IMR-90 (cell line): Measurements from ENCODE around the gene FAM217A. TPM values are rescaled to one million over a fixed set of nuclear protein-coding genes. Genes with fewer than 3 reads are reported as not detected.
A peak's percentile ranks its signal among the peaks of the same experiment; 100 is the strongest.

Source experiments
- ATAC-seq: fragments of 200-7000 bp; cut with Tn5 transposase; 2 replicates; pipeline ENCODE4 v1.9.1; 2020; ENCODE audit warnings: low read depth, mild to moderate bottlenecking, moderate library complexity
- BruUV-seq: library from RNA; stranded (reverse); fragments of 400-500 nt; replicated peaks from 2 replicates; lab custom pipeline; 2021; lab: Mats Ljungman, UMichigan
- CTCF ChIA-PET: fragments of 300-600 bp; formaldehyde crosslinking; extraction: SDS; loops from one replicate; lab custom pipeline; 2021; ENCODE audit warnings: antibody characterized with exemption; lab: Yijun Ruan, JAX
- POLR2A ChIA-PET: fragments of 300-600 bp; sonication (Branson Sonifier 250); formaldehyde crosslinking; loops from one replicate; lab custom pipeline; 2022; ENCODE audit warnings: antibody characterized with exemption; ENCODE audit not compliant: unreplicated experiment; lab: Charles Lee
- DNase-seq: peaks from one replicate; pipeline ENCODE4 v3.0.0; 2013
- H2AFZ ChIP-seq: replicated peaks from 2 replicates; pipeline ENCODE3; 2013; ENCODE audit warnings: low read length, mild to moderate bottlenecking; ENCODE audit not compliant: poor library complexity
- H2AK5ac ChIP-seq: 2 replicates; pipeline ENCODE4 v1.6.1; 2013; ENCODE audit warnings: low read depth, low read length, inconsistent platforms
- H2AK9ac ChIP-seq: replicated peaks from 2 replicates; pipeline ENCODE3; 2013; ENCODE audit warnings: mild to moderate bottlenecking, low read depth, low read length, moderate library complexity; ENCODE audit not compliant: poor library complexity
- H2BK120ac ChIP-seq: 2 replicates; pipeline ENCODE4 v1.6.1; 2013; ENCODE audit warnings: low read depth, low read length, inconsistent platforms
- H2BK15ac ChIP-seq: 3 replicates; pipeline ENCODE4 v1.6.1; 2013; ENCODE audit warnings: low read depth, low read length, inconsistent platforms
- H2BK20ac ChIP-seq: 2 replicates; pipeline ENCODE4 v1.6.1; 2013; ENCODE audit warnings: low read depth, mild to moderate bottlenecking, inconsistent platforms, low read length, moderate library complexity
- H2BK5ac ChIP-seq: 2 replicates; pipeline ENCODE4 v1.6.1; 2013; ENCODE audit warnings: mild to moderate bottlenecking, low read depth, low read length, inconsistent platforms; ENCODE audit not compliant: poor library complexity, severe bottlenecking
- H3K14ac ChIP-seq: replicated peaks from 2 replicates; pipeline ENCODE4 v1.6.1; 2013; ENCODE audit warnings: low read depth, low read length, inconsistent platforms
- H3K18ac ChIP-seq: 2 replicates; pipeline ENCODE4 v1.6.1; 2013; ENCODE audit warnings: low read depth, low read length, control low read depth
- H3K23ac ChIP-seq: 2 replicates; pipeline ENCODE4 v1.6.1; 2013; ENCODE audit warnings: low read depth, low read length, inconsistent platforms
- H3K27ac ChIP-seq: 2 replicates; pipeline ENCODE4 v1.5.1; 2013; ENCODE audit warnings: mild to moderate bottlenecking, control low read depth, low read length; ENCODE audit not compliant: insufficient read depth
- H3K27me3 ChIP-seq: 2 replicates; pipeline ENCODE4 v1.6.1; 2013; ENCODE audit warnings: low read length; ENCODE audit not compliant: control insufficient read depth, insufficient read depth
- H3K36me3 ChIP-seq: 2 replicates; pipeline ENCODE4 v1.6.1; 2013; ENCODE audit warnings: low read length, mixed read lengths; ENCODE audit not compliant: control insufficient read depth, insufficient read depth
- H3K4ac ChIP-seq: 2 replicates; pipeline ENCODE4 v1.6.1; 2013; ENCODE audit warnings: low read depth, low read length, inconsistent platforms
- H3K4me1 ChIP-seq: 2 replicates; pipeline ENCODE4 v1.6.1; 2013; ENCODE audit warnings: low read length, mixed read lengths; ENCODE audit not compliant: control insufficient read depth, insufficient read depth
- H3K4me2 ChIP-seq: 2 replicates; pipeline ENCODE4 v1.6.1; 2013; ENCODE audit warnings: low read depth, mild to moderate bottlenecking, control low read depth, low read length, moderate library complexity
- H3K4me3 ChIP-seq: 2 replicates; pipeline ENCODE4 v1.5.1; 2013; ENCODE audit warnings: low read depth, mild to moderate bottlenecking, control low read depth, low read length, moderate library complexity; ENCODE audit not compliant: insufficient read depth
- H3K56ac ChIP-seq: 2 replicates; pipeline ENCODE4 v1.6.1; 2013; ENCODE audit warnings: low read length, inconsistent platforms; ENCODE audit not compliant: insufficient read depth; ENCODE audit errors: extremely low read depth
- H3K79me1 ChIP-seq, 2 experiments: 2 replicates each; pipeline ENCODE4 v1.6.1; 2013; ENCODE audit warnings: low read length in 2 of 2, inconsistent platforms in 1 of 2, low read depth in 1 of 2
- H3K9ac ChIP-seq: 2 replicates; pipeline ENCODE4 v1.6.1; 2013; ENCODE audit warnings: low read depth, low read length, control low read depth
- H3K9me1 ChIP-seq: 2 replicates; pipeline ENCODE4 v1.6.1; 2013; ENCODE audit warnings: low read length, inconsistent platforms; ENCODE audit not compliant: insufficient read depth
- H3K9me3 ChIP-seq: 2 replicates; pipeline ENCODE4 v1.6.1; 2013; ENCODE audit warnings: low read length; ENCODE audit not compliant: control insufficient read depth, insufficient read depth
- H4K20me1 ChIP-seq: 2 replicates; pipeline ENCODE4 v1.6.1; 2013; ENCODE audit warnings: low read length, inconsistent platforms; ENCODE audit not compliant: insufficient read depth
- H4K5ac ChIP-seq: 2 replicates; pipeline ENCODE4 v1.6.1; 2013; ENCODE audit warnings: mild to moderate bottlenecking, low read depth, low read length, control low read depth
- H4K8ac ChIP-seq, 2 experiments: 2 replicates each; pipeline ENCODE4 v1.6.1; 2013; ENCODE audit warnings: low read depth in 2 of 2, low read length in 2 of 2, control low read depth in 1 of 2, inconsistent platforms in 1 of 2
- H4K91ac ChIP-seq: 2 replicates; pipeline ENCODE4 v1.6.1; 2013; ENCODE audit warnings: low read depth, low read length, inconsistent platforms; ENCODE audit not compliant: insufficient read depth
- BHLHE40 ChIP-seq: fragments of 150-350 bp; IDR thresholded peaks from 2 replicates; pipeline ENCODE4 v1.6.1; 2016; ENCODE audit warnings: mild to moderate bottlenecking, low read depth, low read length
- CEBPB ChIP-seq: IDR thresholded peaks from 2 replicates; pipeline ENCODE4 v1.6.1; 2012; ENCODE audit warnings: low read depth, low read length, improper control_type of control experiment
- CHD1 ChIP-seq: IDR thresholded peaks from 2 replicates; pipeline ENCODE4 v1.6.1; 2012; ENCODE audit warnings: low read depth, low read length, improper control_type of control experiment
- CTCF ChIP-seq: conservative IDR thresholded peaks from 2 replicates; pipeline ENCODE4 v1.5.1; 2012; ENCODE audit warnings: mild to moderate bottlenecking, low read depth, low read length, improper control_type of control experiment
- FOS ChIP-seq: fragments of 150-350 bp; IDR thresholded peaks from 2 replicates; pipeline ENCODE4 v1.6.1; 2016; ENCODE audit warnings: low read depth, low read length
- MAFK ChIP-seq: IDR thresholded peaks from 2 replicates; pipeline ENCODE4 v1.6.1; 2012; ENCODE audit warnings: low read depth, low read length, improper control_type of control experiment
- MAZ ChIP-seq: IDR thresholded peaks from 2 replicates; pipeline ENCODE4 v1.6.1; 2012; ENCODE audit warnings: low read depth, mild to moderate bottlenecking, low read length, improper control_type of control experiment, moderate library complexity, borderline replicate concordance
- NFE2L2 ChIP-seq: fragments of 150-350 bp; IDR thresholded peaks from 2 replicates; pipeline ENCODE4 v1.6.1; 2016; ENCODE audit warnings: low read depth, mild to moderate bottlenecking, low read length
- POLR2A ChIP-seq: IDR thresholded peaks from 2 replicates; pipeline ENCODE4 v1.6.1; 2012; ENCODE audit warnings: mild to moderate bottlenecking, low read depth, low read length
- RAD21 ChIP-seq: IDR thresholded peaks from 2 replicates; pipeline ENCODE4 v1.6.1; 2012; ENCODE audit warnings: low read length, improper control_type of control experiment
- SMC3 ChIP-seq: fragments of 150-350 bp; IDR thresholded peaks from 2 replicates; pipeline ENCODE4 v1.6.1; 2016; ENCODE audit warnings: low read depth, mild to moderate bottlenecking, antibody characterized with exemption, low read length, moderate library complexity
- WGBS, 2 experiments: methylation state at CpG; one replicate each; pipeline versions ENCODE4 v1.1.5 to v1.1.7; 2013; ENCODE audit warnings: missing lambda C conversion rate in 2 of 2; ENCODE audit not compliant: insufficient read length in 1 of 2; ENCODE audit errors: extremely low coverage in 2 of 2; 5-methylcytosine and 5-hydroxymethylcytosine counted together
- dilution Hi-C: fragments of 300-500 bp; cut with HindIII; formaldehyde crosslinking; loops from one replicate; pipeline ENCODE4 v1.14.3; 2018; ENCODE audit warnings: low sequenced_read_pairs; ENCODE audit not compliant: unreplicated experiment
- in situ Hi-C: fragments of 300-500 bp; cut with MboI; formaldehyde crosslinking; loops from 3 replicates; pipeline ENCODE4 v1.14.3; 2019; ENCODE audit warnings: low sequenced_read_pairs, inconsistent platforms, mixed read lengths
- intact Hi-C: fragments of 100-400 bp; cut with micrococcal nuclease; formaldehyde crosslinking; loops from 2 replicates; pipeline ENCODE4 v1.10.0; 2022
- polyA plus RNA-seq, 3 experiments: library from polyadenylated mRNA; depleted of rRNA; stranded (reverse); fragments of >200 nt; gene quantifications; 2 replicates each; pipeline ENCODE4 v1.2.3, GENCODE V29; 2012; ENCODE audit warnings: low replicate concordance in 1 of 3
- total RNA-seq: library from RNA; depleted of rRNA; stranded (reverse); fragments of >200 nt; gene quantifications from 2 replicates; pipeline ENCODE4 v1.2.3, GENCODE V29; 2012

The FAM217A gene
- total and polyA plus RNA-seq, 2 of the 4 experiments (the other 2 are of a cell fraction), result not detected

GRCh38 chr6:4020822-4021132 lies 58.2 kb downstream of the FAM217A start:
- Histone ChIP-seq H2BK20ac (peak overlapping the region; percentile 31; the same call in 1 of the 2 replicates), H3K4me3 (peak overlapping the region; percentile 67), H3K27me3 (no peaks in the 10 kb centered on the region), H3K18ac (peak overlapping the region; percentile 45; the same call in 1 of the 2 replicates), H2BK120ac (peak overlapping the region; percentile 50), H3K4ac (peak overlapping the region; percentile 89), H4K8ac (peak overlapping the region; percentile 96 to 97), H3K79me1 (peaks cover 5 to 32% of the 10 kb centered on the region in 2 experiments; a peak in 2 of 4 replicates), H3K36me3 (no peaks in the 10 kb centered on the region), H3K23ac (peak overlapping the region; percentile 82; the same call in 1 of the 2 replicates), H3K9ac (peak overlapping the region; percentile 71), H3K4me2 (peak overlapping the region; percentile 82), H4K91ac (peak overlapping the region; percentile 82), H2BK5ac (peak overlapping the region; percentile 56), H2AFZ (peak overlapping the region; percentile 90), H3K9me3 (no peaks in the 10 kb centered on the region), H2AK9ac (peak overlapping the region; percentile 95), H3K56ac (peak overlapping the region; percentile 11; the same call in 1 of the 2 replicates), H3K14ac (peak overlapping the region; percentile 84), H3K9me1 (peaks cover 3% of the 10 kb centered on the region; the same call in 1 of the 2 replicates), H3K4me1 (peaks cover 2% of the 10 kb centered on the region; the same call in 1 of the 2 replicates), H4K5ac (peak overlapping the region; percentile 49), H4K20me1 (peaks cover 42% of the 10 kb centered on the region), H3K27ac (peak overlapping the region; percentile 44), H2AK5ac (peak overlapping the region; percentile 3; the same call in 1 of the 2 replicates), H2BK15ac (0 out of 3 replicates have a peak overlapping the region, but pooled peaks have one; percentile 1)
- 15% methylated on average over 4 of the region's 12 CpGs; no CpG with 5 or more reads in 1 of the 2 experiments for WGBS, 2 experiments
- intact Hi-C loops (no loop called here), in situ Hi-C loops (no loop called here), dilution Hi-C loops (no loop called here)
- CTCF ChIA-PET, result interaction anchor here (0.6 to 1.5 kb wide), 5 partner anchors 13 to 72 kb away, joined by 3 to 4 read pairs (median 4); no protein-coding TSS in a partner anchor
- DNase-seq, result no peak
- TF ChIP-seq CTCF (no peak), FOS (no peak), RAD21 (no peak), CHD1 (no peak), SMC3 (no peak), MAZ (no peak), POLR2A (no peak), MAFK (no peak), CEBPB (no peak), NFE2L2 (no peak), BHLHE40 (no peak)
- ATAC-seq, result no peak
- no TSS peak for BruUV-seq
- POLR2A ChIA-PET, result no interaction called here
